ENCODE measurements around the gene ADGRE2.

ADGRE2 gene

DNA sequence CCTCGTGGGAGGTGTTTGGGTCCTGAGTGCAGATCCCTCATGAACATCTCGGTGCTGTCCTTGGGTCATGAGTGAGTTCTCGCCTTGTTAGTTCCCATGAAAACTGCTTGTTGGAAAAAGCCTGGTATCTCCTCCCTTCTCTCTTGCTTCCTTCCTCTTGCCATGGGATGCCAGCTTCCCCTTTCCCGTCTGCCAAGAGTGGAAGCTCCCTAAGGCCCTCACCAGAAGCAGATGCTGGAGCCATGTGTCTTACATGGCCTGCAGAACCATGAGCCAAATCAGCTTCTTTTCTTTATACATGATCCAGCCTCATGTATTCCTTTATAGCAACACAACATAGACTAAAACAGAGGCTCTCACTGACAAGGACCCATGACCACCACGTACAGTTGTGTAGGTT lies 8.2 kb downstream of the ADGRE2 start:
- Histone ChIP-seq H2AFZ (ENCODE audit: low read depth, low read length, severe bottlenecking) (no peak overlapping the region), H3K79me2 (ENCODE audit: insufficient read depth, low read length) (no peaks in the 10 kb centered on the region), H3K9ac (ENCODE audit: low read length) (no peak overlapping the region), H3K27me3 (ENCODE audit: low read length) (no peaks in the 10 kb centered on the region), H4K20me1 (ENCODE audit: low read depth, low read length) (no peaks in the 10 kb centered on the region), H3K4me3 (ENCODE audit: insufficient read depth, low read length, poor library complexity, severe bottlenecking) (no peak overlapping the region), H3K9me2 (replicated peaks; ENCODE audit: insufficient read depth, low read length) (no peaks in the 10 kb centered on the region), H3F3A (ENCODE audit: insufficient read depth) (no peaks in the 10 kb centered on the region), H3K9me3 (ENCODE audit: insufficient read depth, low read length) (no peaks in the 10 kb centered on the region), H3K27ac (ENCODE audit: low read depth, low read length) (no peak overlapping the region), H3K36me3 (ENCODE audit: low read length) (no peaks in the 10 kb centered on the region), H3K4me2 (ENCODE audit: low read depth, low read length, poor library complexity, severe bottlenecking) (no peak overlapping the region)
- TF ChIP-seq CTCF (IDR thresholded peaks at IDR 0.05; ENCODE audit: insufficient read depth, low read length, poor library complexity, severe bottlenecking) = no peak
- TF ChIP-seq EZH2phosphoT487 (conservative IDR thresholded peaks at IDR 0.05; ENCODE audit: low read length) = no peak

GRCh38 chr19:14769201-14769600 lies 9.2 kb downstream of the ADGRE2 start:
- Histone ChIP-seq H3K4me3 (ENCODE audit: insufficient read depth, low read length, poor library complexity, severe bottlenecking) (no peak overlapping the region), H3K9ac (ENCODE audit: low read length) (no peak overlapping the region), H3K27me3 (ENCODE audit: low read length) (no peaks in the 10 kb centered on the region), H3K79me2 (ENCODE audit: insufficient read depth, low read length) (no peaks in the 10 kb centered on the region), H3F3A (ENCODE audit: insufficient read depth) (no peaks in the 10 kb centered on the region), H3K9me2 (replicated peaks; ENCODE audit: insufficient read depth, low read length) (no peaks in the 10 kb centered on the region), H2AFZ (ENCODE audit: low read depth, low read length, severe bottlenecking) (no peak overlapping the region), H3K27ac (ENCODE audit: low read depth, low read length) (no peak overlapping the region), H3K9me3 (ENCODE audit: insufficient read depth, low read length) (no peaks in the 10 kb centered on the region), H3K4me2 (ENCODE audit: low read depth, low read length, poor library complexity, severe bottlenecking) (no peak overlapping the region), H4K20me1 (ENCODE audit: low read depth, low read length) (no peaks in the 10 kb centered on the region), H3K36me3 (ENCODE audit: low read length) (no peaks in the 10 kb centered on the region)
- no peak for TF ChIP-seq CTCF (IDR thresholded peaks at IDR 0.05; ENCODE audit: insufficient read depth, low read length, poor library complexity, severe bottlenecking)
- TF ChIP-seq EZH2phosphoT487 (conservative IDR thresholded peaks at IDR 0.05; ENCODE audit: low read length) = no peak

GRCh38 chr19:14768001-14768400 lies 10.4 kb downstream of the ADGRE2 start:
- no peak overlapping the region for H3K9ac ChIP-seq (ENCODE audit: low read length)
- H3K9me2 ChIP-seq (replicated peaks; ENCODE audit: insufficient read depth, low read length) = no peaks in the 10 kb centered on the region
- no peak for TF ChIP-seq CTCF (IDR thresholded peaks at IDR 0.05; ENCODE audit: insufficient read depth, low read length, poor library complexity, severe bottlenecking)
- no peak for TF ChIP-seq EZH2phosphoT487 (conservative IDR thresholded peaks at IDR 0.05; ENCODE audit: low read length)
- no peak overlapping the region for H2AFZ ChIP-seq (ENCODE audit: low read depth, low read length, severe bottlenecking)
- H3F3A ChIP-seq (ENCODE audit: insufficient read depth) = no peaks in the 10 kb centered on the region
- no peaks in the 10 kb centered on the region for H3K9me3 ChIP-seq (ENCODE audit: insufficient read depth, low read length)
- no peaks in the 10 kb centered on the region for H3K27me3 ChIP-seq (ENCODE audit: low read length)
- H3K36me3 ChIP-seq (ENCODE audit: low read length) = no peaks in the 10 kb centered on the region
- H3K4me3 ChIP-seq (ENCODE audit: insufficient read depth, low read length, poor library complexity, severe bottlenecking) = no peak overlapping the region
- H3K4me2 ChIP-seq (ENCODE audit: low read depth, low read length, poor library complexity, severe bottlenecking) = no peak overlapping the region
- H3K79me2 ChIP-seq (ENCODE audit: insufficient read depth, low read length) = no peaks in the 10 kb centered on the region
- H3K27ac ChIP-seq (ENCODE audit: low read depth, low read length) = no peak overlapping the region
- no peaks in the 10 kb centered on the region for H4K20me1 ChIP-seq (ENCODE audit: low read depth, low read length)
